HepG2 (cell line): ENCODE measurements around the gene LENEP. TPM values are rescaled to one million over a fixed set of nuclear protein-coding genes. Genes with fewer than 3 reads are reported as not detected.

Experiments used
- MBNL3 ChIP-seq: fragments of 250-450 bp; sonication (Bioruptor Pico); conservative IDR thresholded peaks from 2 replicates; pipeline ENCODE4 v1.8.0; 2022; ENCODE audit warnings: mild to moderate bottlenecking, inconsistent platforms
- MIXL1 ChIP-seq: IDR thresholded peaks from 2 replicates; pipeline ENCODE4 v1.6.1; 2016
- NAIF1 ChIP-seq: sonication (generic); formaldehyde crosslinking; IDR thresholded peaks from 2 replicates; pipeline ENCODE4 v1.5.0; 2020; ENCODE audit warnings: mild to moderate bottlenecking, missing genetic modification reagents, borderline replicate concordance
- NCOA5 ChIP-seq: sonication (generic); formaldehyde crosslinking; IDR thresholded peaks from 2 replicates; pipeline ENCODE4 v1.4.0; 2020; ENCODE audit warnings: missing genetic modification reagents
- RAD51 ChIP-seq: fragments of 450-650 bp; IDR thresholded peaks from 2 replicates; pipeline ENCODE4 v1.6.1; 2016; ENCODE audit warnings: borderline replicate concordance
- REL ChIP-seq: sonication (generic); formaldehyde crosslinking; conservative IDR thresholded peaks from 2 replicates; pipeline ENCODE4 v1.8.0; 2022; ENCODE audit warnings: mild to moderate bottlenecking, missing genetic modification reagents, moderate library complexity
- SAFB2 ChIP-seq: sonication (generic); formaldehyde crosslinking; IDR thresholded peaks from 2 replicates; pipeline ENCODE4 v1.5.1; 2020; ENCODE audit warnings: missing genetic modification reagents, low read depth, mild to moderate bottlenecking, borderline replicate concordance
- SMC3 ChIP-seq: IDR thresholded peaks from 2 replicates; pipeline ENCODE4 v1.6.1; 2011; ENCODE audit warnings: low read length, improper control_type of control experiment
- SNAI1 ChIP-seq: sonication (generic); formaldehyde crosslinking; IDR thresholded peaks from 2 replicates; pipeline ENCODE4 v1.5.0; 2020; ENCODE audit warnings: mild to moderate bottlenecking, missing genetic modification reagents, borderline replicate concordance
- SP1 ChIP-seq, 2 experiments: fragments of 450-650 bp in 1 of 2; sonication (generic) in 1 of 2; formaldehyde crosslinking in 1 of 2; IDR thresholded peaks; 2 replicates each; pipeline versions ENCODE4 v1.4.0 to v1.6.1; 2016 to 2020; ENCODE audit warnings: missing genetic modification reagents in 1 of 2
- TBX2 ChIP-seq: sonication (generic); formaldehyde crosslinking; IDR thresholded peaks from 2 replicates; pipeline ENCODE4 v1.5.0; 2020; ENCODE audit warnings: missing genetic modification reagents, mild to moderate bottlenecking, borderline replicate concordance
- TOE1 ChIP-seq: sonication (generic); formaldehyde crosslinking; IDR thresholded peaks from 2 replicates; pipeline ENCODE4 v1.4.0; 2020; ENCODE audit warnings: mild to moderate bottlenecking, missing genetic modification reagents
- UBTF ChIP-seq: sonication (generic); formaldehyde crosslinking; IDR thresholded peaks from 2 replicates; pipeline ENCODE4 v1.4.0; 2020; ENCODE audit warnings: mild to moderate bottlenecking, missing genetic modification reagents
- ZBTB39 ChIP-seq: sonication (generic); formaldehyde crosslinking; IDR thresholded peaks from 2 replicates; pipeline ENCODE4 v1.5.0; 2020; ENCODE audit warnings: missing genetic modification reagents
- ZBTB7B ChIP-seq: sonication (generic); formaldehyde crosslinking; IDR thresholded peaks from 2 replicates; pipeline ENCODE4 v1.4.0; 2020; ENCODE audit warnings: missing genetic modification reagents
- ZKSCAN5 ChIP-seq: sonication (generic); formaldehyde crosslinking; IDR thresholded peaks from 2 replicates; pipeline ENCODE4 v1.5.1; 2020; ENCODE audit warnings: mild to moderate bottlenecking, missing genetic modification reagents
- ZNF343 ChIP-seq: sonication (generic); formaldehyde crosslinking; IDR thresholded peaks from 2 replicates; pipeline ENCODE4 v1.4.0; 2020; ENCODE audit warnings: mild to moderate bottlenecking, missing genetic modification reagents
- polyA plus RNA-seq, 8 experiments: library from polyadenylated mRNA; depleted of rRNA in 3 of 8; stranded (reverse) in 7 of 8; unstranded in 1 of 8; fragments of >200 nt; fragmentation: Illumina TruSeq in 4 of 8; extraction: Trizol in 4 of 8; gene quantifications; 2 replicates each; pipeline versions ENCODE4 v1.2.1 to v1.2.3, GENCODE V29; 2011 to 2016; ENCODE audit warnings: low read depth in 4 of 8, missing spikeins in 1 of 8, mixed read lengths in 1 of 8; ENCODE audit not compliant: insufficient read depth in 1 of 8
- total RNA-seq, 5 experiments: library from RNA; depleted of rRNA; stranded (reverse); fragments of >200 nt; fragmentation: Illumina TruSeq; extraction: Trizol; gene quantifications; 2 replicates each; pipeline ENCODE4 v1.2.3, GENCODE V29; 2016; ENCODE audit warnings: low read depth in 1 of 5
- TF ChIP-seq, protein P1 (sequence below): IDR thresholded peaks from 2 replicates; pipeline ENCODE4 v1.6.1; 2016; ENCODE audit warnings: low read depth, missing genetic modification reagents, missing compliant biosample characterization
- TF ChIP-seq, protein P2 (sequence below): sonication (generic); formaldehyde crosslinking; IDR thresholded peaks from 2 replicates; pipeline ENCODE4 v1.4.0; 2020; ENCODE audit warnings: missing genetic modification reagents

Gene LENEP
- total and polyA plus RNA-seq, 2 of the 13 experiments (the other 11 are each of a cell fraction or from before 2014, with no cell fraction given) = 0.29 TPM; not detected in 1

DNA sequence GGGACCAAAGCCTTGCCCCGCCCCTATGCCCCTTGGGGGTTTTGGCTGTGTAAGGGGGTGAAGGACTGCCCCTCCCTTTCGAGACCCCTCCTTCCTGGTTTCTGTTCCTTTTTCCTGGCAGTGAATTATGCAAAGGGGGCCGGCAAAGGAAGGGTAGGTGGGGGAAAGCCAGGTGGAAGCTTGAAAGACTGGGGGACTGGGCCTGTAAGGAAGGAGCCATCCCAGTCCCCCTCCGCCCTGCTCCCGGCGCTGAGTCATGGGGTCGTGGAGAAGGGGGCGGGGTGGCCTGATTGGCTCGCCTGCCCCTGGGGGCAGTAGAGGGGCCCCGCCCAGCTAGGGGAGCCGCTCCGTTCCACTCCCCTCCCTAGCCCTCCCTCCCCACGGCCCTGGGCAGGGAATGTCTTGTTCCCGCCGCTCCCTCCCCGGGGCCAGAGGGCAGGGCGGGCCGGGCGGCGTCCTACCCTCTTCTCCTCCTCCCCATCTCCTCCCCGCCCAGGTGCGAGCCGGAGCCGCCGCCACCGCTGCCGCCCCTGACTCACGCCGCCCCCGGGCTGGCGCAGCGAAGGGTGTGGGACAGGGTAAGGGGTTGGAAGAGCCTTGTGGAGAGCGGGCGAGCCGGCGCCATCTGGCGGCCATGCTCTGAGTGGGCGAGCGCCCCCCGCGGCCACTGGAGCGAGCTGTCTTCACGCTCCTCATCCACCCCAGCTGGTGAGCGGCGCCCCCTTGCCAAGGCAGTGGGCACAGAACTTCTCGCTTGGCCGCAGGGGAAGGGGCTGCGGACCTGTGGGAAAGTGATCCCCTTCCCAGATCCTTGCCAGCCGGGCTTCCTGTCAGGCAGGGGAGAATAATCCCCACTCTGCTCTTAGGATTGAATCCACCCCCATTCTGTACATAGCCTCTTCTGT, 23.9 kb downstream of the LENEP start (continued):
- TF ChIP-seq, protein P1, sequence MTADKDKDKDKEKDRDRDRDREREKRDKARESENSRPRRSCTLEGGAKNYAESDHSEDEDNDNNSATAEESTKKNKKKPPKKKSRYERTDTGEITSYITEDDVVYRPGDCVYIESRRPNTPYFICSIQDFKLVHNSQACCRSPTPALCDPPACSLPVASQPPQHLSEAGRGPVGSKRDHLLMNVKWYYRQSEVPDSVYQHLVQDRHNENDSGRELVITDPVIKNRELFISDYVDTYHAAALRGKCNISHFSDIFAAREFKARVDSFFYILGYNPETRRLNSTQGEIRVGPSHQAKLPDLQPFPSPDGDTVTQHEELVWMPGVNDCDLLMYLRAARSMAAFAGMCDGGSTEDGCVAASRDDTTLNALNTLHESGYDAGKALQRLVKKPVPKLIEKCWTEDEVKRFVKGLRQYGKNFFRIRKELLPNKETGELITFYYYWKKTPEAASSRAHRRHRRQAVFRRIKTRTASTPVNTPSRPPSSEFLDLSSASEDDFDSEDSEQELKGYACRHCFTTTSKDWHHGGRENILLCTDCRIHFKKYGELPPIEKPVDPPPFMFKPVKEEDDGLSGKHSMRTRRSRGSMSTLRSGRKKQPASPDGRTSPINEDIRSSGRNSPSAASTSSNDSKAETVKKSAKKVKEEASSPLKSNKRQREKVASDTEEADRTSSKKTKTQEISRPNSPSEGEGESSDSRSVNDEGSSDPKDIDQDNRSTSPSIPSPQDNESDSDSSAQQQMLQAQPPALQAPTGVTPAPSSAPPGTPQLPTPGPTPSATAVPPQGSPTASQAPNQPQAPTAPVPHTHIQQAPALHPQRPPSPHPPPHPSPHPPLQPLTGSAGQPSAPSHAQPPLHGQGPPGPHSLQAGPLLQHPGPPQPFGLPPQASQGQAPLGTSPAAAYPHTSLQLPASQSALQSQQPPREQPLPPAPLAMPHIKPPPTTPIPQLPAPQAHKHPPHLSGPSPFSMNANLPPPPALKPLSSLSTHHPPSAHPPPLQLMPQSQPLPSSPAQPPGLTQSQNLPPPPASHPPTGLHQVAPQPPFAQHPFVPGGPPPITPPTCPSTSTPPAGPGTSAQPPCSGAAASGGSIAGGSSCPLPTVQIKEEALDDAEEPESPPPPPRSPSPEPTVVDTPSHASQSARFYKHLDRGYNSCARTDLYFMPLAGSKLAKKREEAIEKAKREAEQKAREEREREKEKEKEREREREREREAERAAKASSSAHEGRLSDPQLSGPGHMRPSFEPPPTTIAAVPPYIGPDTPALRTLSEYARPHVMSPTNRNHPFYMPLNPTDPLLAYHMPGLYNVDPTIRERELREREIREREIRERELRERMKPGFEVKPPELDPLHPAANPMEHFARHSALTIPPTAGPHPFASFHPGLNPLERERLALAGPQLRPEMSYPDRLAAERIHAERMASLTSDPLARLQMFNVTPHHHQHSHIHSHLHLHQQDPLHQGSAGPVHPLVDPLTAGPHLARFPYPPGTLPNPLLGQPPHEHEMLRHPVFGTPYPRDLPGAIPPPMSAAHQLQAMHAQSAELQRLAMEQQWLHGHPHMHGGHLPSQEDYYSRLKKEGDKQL (CRISPR knock-in tag) = peak; percentile 53; the same call in 1 of the 2 replicates
- TF ChIP-seq ZKSCAN5 (CRISPR knock-in tag) = no peak
- no peak for TF ChIP-seq NCOA5
- peak; percentile 71; the same call in 1 of the 2 replicates for TF ChIP-seq MIXL1 (CRISPR knock-in tag)
- TF ChIP-seq TBX2 (CRISPR knock-in tag) = peak; percentile 90
- TF ChIP-seq SAFB2 = peak; percentile 77
- 0 out of 2 replicates have a peak, but pooled peaks have one; percentile 38 for TF ChIP-seq TOE1 (CRISPR knock-in tag)
- 0 out of 2 replicates have a peak, but pooled peaks have one; percentile 22 for TF ChIP-seq SNAI1 (CRISPR knock-in tag)
- TF ChIP-seq RAD51 = no peak
- no peak for TF ChIP-seq ZBTB39 (CRISPR knock-in tag)
- TF ChIP-seq ZNF343 (CRISPR knock-in tag) = 0 out of 2 replicates have a peak, but pooled peaks have one; percentile 23
- peak; percentile 65; the same call in 1 of the 2 replicates for TF ChIP-seq SMC3
- TF ChIP-seq REL (CRISPR knock-in tag) = no peak
- peak; percentile 98 for TF ChIP-seq UBTF (CRISPR knock-in tag)
- TF ChIP-seq NAIF1 (CRISPR knock-in tag) = 0 out of 2 replicates have a peak, but pooled peaks have one; percentile 63
- no peak for TF ChIP-seq MBNL3 (CRISPR knock-in tag)
- TF ChIP-seq, protein P2, sequence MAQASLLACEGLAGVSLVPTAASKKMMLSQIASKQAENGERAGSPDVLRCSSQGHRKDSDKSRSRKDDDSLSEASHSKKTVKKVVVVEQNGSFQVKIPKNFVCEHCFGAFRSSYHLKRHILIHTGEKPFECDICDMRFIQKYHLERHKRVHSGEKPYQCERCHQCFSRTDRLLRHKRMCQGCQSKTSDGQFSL (CRISPR knock-in tag) = no peak
- peak; percentile 98 for TF ChIP-seq ZBTB7B
- no peak for TF ChIP-seq SP1 (IDR thresholded peaks at IDR 0.05)
- peak; percentile 65 for TF ChIP-seq SP1 (CRISPR knock-in tag; IDR thresholded peaks at IDR 0.05)
